ENCODE data around the gene CAST.

Gene CAST

DNA sequence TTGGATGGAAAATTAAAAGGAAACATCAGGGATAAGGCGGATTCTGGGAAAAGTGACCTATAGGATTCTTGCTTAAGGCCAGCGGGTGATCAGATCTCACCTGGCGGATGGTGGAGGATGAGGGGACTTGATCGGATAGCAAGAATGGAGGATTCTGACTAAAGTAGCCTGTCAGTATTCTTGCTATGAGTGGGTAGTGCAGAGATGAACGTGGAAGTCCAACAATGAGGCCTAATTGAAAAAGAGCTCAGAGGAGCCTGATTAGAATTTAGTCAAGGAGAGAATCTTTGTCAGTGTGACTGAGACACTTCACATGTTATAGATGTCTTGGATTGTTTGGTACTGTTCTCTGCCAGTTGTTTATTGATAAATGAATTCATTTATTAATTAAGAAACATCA, 24.9 kb downstream of the CAST start:
- in situ Hi-C loops (cut with HindIII; ENCODE audit: low sequenced_read_pairs) = loop anchor here (10.0 to 25.0 kb wide), 2 partner anchors 58 to 350 kb away; no protein-coding TSS in a partner anchor
- H3K4me3 ChIP-seq (ENCODE audit: low read depth, low read length) = no peak overlapping the region
- no peak for DNase-seq (ENCODE audit: low read depth)
- TF ChIP-seq, protein P1, sequence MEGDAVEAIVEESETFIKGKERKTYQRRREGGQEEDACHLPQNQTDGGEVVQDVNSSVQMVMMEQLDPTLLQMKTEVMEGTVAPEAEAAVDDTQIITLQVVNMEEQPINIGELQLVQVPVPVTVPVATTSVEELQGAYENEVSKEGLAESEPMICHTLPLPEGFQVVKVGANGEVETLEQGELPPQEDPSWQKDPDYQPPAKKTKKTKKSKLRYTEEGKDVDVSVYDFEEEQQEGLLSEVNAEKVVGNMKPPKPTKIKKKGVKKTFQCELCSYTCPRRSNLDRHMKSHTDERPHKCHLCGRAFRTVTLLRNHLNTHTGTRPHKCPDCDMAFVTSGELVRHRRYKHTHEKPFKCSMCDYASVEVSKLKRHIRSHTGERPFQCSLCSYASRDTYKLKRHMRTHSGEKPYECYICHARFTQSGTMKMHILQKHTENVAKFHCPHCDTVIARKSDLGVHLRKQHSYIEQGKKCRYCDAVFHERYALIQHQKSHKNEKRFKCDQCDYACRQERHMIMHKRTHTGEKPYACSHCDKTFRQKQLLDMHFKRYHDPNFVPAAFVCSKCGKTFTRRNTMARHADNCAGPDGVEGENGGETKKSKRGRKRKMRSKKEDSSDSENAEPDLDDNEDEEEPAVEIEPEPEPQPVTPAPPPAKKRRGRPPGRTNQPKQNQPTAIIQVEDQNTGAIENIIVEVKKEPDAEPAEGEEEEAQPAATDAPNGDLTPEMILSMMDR (IDR thresholded peaks at IDR 0.05; ENCODE audit: low read depth, low read length, missing control alignments) = no peak

DNA sequence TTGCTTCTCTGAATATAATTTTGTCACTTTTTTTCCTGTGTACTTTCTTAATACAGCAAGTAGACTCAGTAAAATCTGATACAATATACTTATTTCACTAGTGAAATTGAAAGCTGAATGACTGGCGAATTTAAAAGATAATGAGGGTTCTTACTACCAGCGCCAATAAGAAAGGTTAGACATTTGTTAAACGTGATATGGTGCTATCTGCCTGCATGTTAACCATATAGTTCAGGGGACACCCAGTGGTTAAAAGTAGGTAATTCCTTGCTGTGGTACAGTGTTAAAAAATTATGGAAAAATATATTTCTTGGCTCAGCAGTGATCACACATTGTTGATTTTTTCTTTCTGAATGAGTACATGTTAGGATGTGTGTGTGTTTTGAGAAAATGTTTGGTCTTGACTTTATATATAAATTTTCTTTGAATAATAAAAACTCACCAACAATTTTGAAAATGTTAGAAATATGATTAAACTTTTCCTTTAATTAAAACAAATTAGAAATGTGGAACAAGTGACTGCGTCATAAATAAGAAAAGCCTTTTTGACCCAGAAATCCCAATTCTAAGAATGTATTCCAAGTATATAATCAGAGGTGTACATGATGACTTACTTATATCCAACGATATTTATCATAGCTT, 25.8 kb downstream of the CAST start:
- TF ChIP-seq, protein P1 (IDR thresholded peaks at IDR 0.05; ENCODE audit: low read depth, low read length, missing control alignments) = peak; percentile 56
- H3K4me3 ChIP-seq (ENCODE audit: low read depth, low read length) = no peak overlapping the region
- DNase-seq (ENCODE audit: low read depth) = peak; percentile 56
- in situ Hi-C loops (cut with HindIII; ENCODE audit: low sequenced_read_pairs) = loop anchor here (10.0 to 25.0 kb wide), 2 partner anchors 57 to 351 kb away; no protein-coding TSS in a partner anchor

DNA sequence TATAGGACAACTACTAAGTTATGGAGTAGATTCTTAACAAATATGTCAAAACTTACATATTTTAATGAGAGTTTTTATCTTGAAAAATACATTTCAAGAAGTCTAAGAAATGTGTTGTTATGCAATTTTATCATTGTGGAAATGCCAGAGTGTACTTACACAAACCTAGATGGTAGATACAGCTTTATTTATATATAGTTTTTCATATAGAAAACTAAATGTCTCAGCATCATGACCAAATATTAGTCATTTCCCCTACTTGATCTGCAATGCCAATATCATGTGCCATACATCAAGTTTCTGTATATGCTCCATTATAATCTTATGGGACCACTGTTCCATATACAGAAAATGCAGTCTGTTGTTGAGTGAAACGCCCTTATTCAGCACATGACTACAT, 28.7 kb downstream of the CAST start:
- no peak for DNase-seq (ENCODE audit: low read depth)
- in situ Hi-C loops (cut with HindIII; ENCODE audit: low sequenced_read_pairs) = loop anchor here (25.0 kb wide), 1 partner anchor 354 kb away; no protein-coding TSS in a partner anchor
- no peak overlapping the region for H3K4me3 ChIP-seq (ENCODE audit: low read depth, low read length)
- TF ChIP-seq, protein P1 (IDR thresholded peaks at IDR 0.05; ENCODE audit: low read depth, low read length, missing control alignments) = no peak

DNA sequence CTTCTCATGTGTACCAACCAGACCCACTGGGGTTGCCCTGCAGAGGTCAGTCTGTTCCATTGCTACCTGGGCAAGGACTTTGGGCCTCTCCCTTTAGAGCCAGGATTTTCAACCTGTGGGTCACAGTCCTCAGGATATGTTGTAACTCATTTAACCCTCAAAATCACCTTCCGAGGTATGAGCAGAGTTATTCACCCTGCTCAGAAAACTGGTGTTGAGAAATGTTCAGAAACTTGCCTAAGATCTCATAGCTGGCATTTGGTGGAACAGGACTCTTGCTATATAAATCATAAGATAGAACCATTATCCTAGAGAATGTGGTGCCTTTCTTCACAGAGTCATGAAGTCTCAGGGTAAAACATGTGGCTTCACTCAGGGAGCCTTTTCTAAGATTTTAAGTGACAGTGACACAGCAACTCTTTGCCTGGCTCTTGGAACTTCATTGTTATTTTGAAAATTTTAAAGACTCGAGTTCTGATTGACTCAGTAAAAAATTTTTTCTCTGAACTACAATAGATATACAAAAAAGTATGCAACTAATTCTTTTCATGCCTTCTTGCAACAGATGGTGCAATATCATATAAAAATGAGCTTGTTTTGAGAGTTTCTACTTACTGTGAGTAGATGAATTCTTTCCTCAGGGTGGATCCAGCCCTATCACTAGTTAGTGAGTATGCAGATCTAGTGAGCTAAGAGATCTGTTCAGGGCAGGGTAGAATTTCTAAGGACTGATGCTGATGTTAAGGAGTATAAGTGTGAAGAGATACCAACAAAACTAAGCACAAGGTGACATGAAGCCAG, 29.5 kb downstream of the CAST start:
- in situ Hi-C loops (cut with HindIII; ENCODE audit: low sequenced_read_pairs) = loop anchor here (25.0 kb wide), 1 partner anchor 354 kb away; no protein-coding TSS in a partner anchor
- H3K4me3 ChIP-seq (ENCODE audit: low read depth, low read length) = no peak overlapping the region
- DNase-seq (ENCODE audit: low read depth) = no peak
- TF ChIP-seq, protein P1 (IDR thresholded peaks at IDR 0.05; ENCODE audit: low read depth, low read length, missing control alignments) = no peak

DNA sequence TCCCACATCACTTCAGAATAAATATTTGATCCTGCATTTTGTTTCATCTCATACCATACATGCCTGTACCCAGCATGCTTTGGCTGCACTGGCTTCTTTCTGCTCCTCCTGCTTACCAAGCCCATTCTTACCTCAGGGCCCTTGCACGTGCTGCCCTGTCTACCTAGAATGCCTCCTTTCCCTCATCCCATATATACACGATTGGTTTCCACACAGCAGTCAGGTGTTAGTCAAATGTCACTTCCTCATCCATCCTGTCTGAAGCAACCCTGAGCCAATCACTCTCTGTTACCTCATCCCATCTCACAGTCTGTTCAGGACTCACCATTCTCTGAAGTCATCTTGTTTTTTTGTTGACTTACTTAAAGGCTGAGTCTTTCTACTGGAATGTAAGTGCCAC, 30.3 kb downstream of the CAST start:
- in situ Hi-C loops (cut with HindIII; ENCODE audit: low sequenced_read_pairs) = loop anchor here (25.0 kb wide), 1 partner anchor 355 kb away; no protein-coding TSS in a partner anchor
- no peak overlapping the region for H3K4me3 ChIP-seq (ENCODE audit: low read depth, low read length)
- no peak for DNase-seq (ENCODE audit: low read depth)
- TF ChIP-seq, protein P1 (IDR thresholded peaks at IDR 0.05; ENCODE audit: low read depth, low read length, missing control alignments) = no peak

DNA sequence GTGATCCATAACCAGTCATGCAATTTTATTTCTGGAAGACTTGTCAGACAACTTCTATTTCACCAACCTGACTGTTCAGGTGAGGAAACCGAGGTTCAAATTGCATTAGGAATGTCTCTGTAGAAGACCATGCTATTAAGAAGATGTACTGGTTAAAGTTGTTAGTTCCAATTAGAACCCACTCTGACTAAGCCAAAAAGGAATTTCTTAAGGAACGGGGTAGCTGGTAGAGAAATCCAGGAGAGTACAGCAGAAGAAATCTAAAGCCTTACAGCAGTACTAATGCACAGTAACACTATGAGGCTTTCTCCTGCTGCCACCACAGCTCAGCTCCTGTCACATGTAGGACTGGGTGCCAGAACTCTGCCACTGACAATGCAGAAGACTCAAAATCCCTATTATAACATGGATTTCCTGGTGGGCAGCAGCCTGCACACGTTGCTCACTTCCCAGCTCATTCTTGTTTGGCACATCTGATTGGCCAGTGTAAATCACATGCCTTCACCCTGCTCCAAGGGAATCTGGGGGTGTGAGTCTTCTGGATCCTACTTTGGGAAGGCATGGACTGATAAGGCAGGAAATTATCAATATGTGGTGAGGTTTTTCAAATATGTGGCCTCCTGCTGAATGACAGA, 37.1 kb downstream of the CAST start:
- DNase-seq (ENCODE audit: low read depth) = no peak
- in situ Hi-C loops (cut with HindIII; ENCODE audit: low sequenced_read_pairs) = loop anchor here (25.0 kb wide), 1 partner anchor 362 kb away; no protein-coding TSS in a partner anchor
- no peak overlapping the region for H3K4me3 ChIP-seq (ENCODE audit: low read depth, low read length)
- TF ChIP-seq, protein P1 (IDR thresholded peaks at IDR 0.05; ENCODE audit: low read depth, low read length, missing control alignments) = no peak
